Peyer's patch (tissue), 4 donors: ENCODE results near the gene MCU.

Source experiments
- CTCF ChIP-seq, 6 experiments: fragments of 450-650 bp in 4 of 6; fragments of 200-600 bp in 2 of 6; sonication (generic) in 1 of 6; IDR thresholded peaks; one replicate each; pipeline ENCODE4 v1.5.1; 2017 to 2019; ENCODE audit warnings: antibody characterized with exemption in 6 of 6, mild to moderate bottlenecking in 3 of 6, moderate library complexity in 1 of 6
- POLR2A ChIP-seq, 2 donors: fragments of 450-650 bp; IDR thresholded peaks; one replicate each; pipeline ENCODE4 v1.5.1; 2017; ENCODE audit warnings: antibody characterized with exemption in 2 of 2, mild to moderate bottlenecking in 2 of 2, moderate library complexity in 2 of 2

DNA sequence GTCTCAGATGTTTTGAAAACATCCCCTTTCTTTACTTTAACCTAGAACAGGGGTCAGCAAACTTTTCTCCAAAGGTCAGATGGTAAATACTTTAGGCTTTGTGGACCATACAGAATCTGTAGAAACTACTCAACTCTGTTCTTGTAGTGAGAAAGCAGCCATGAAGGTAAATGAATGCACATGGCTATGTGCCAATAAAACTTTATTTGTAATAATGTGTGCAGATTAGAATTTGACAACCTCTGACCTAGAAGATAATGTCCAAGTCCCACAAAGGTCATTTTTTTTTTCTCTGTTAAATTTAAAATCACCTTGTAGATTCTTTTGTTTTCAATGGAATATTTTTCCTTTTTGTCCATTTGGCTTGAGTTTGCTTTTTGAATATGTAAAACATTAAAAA is 218.8 kb downstream of the MCU start:
- TF ChIP-seq CTCF (IDR thresholded peaks at IDR 0.05) (no peak), POLR2A (IDR thresholded peaks at IDR 0.05) (no peak)
